GM15510 (cell line): ENCODE data around the gene BABAM1.

Source experiments
- POLR2A ChIP-seq: IDR thresholded peaks from 3 replicates; pipeline ENCODE4 v1.6.1; 2011; ENCODE audit warnings: borderline replicate concordance; ENCODE audit not compliant: insufficient read length; ENCODE audit errors: extremely low read depth

Gene BABAM1

GRCh38 chr19:17240062-17240752 is 27.0 kb upstream of the BABAM1 start:
- TF ChIP-seq POLR2A: no peak

GRCh38 chr19:17240826-17241399 is 26.3 kb upstream of the BABAM1 start:
- no peak for TF ChIP-seq POLR2A

GRCh38 chr19:17242431-17243208 is 24.6 kb upstream of the BABAM1 start:
- TF ChIP-seq POLR2A: no peak

GRCh38 chr19:17243211-17243829 is 23.9 kb upstream of the BABAM1 start:
- no peak for TF ChIP-seq POLR2A

- TF ChIP-seq POLR2A: no peak
Observed at GRCh38 chr19:17243830-17244617, 23.2 kb upstream of the BABAM1 start.

GRCh38 chr19:17244618-17245534 is 22.4 kb upstream of the BABAM1 start:
- TF ChIP-seq POLR2A: no peak

GRCh38 chr19:17245535-17245984 is 21.7 kb upstream of the BABAM1 start, which contains the start of gene NR2F6:
Gene NR2F6, minus strand, starts transcription at chr19:17245919. Its CDS starts 699 bp downstream, at chr19:17245220.
- TF ChIP-seq POLR2A: no peak

- no peak for TF ChIP-seq POLR2A
Observed at GRCh38 chr19:17246681-17247425, 20.4 kb upstream of the BABAM1 start.

GRCh38 chr19:17248011-17248776 is 19.0 kb upstream of the BABAM1 start:
- TF ChIP-seq POLR2A: no peak

- no peak for TF ChIP-seq POLR2A
Observed at GRCh38 chr19:17249887-17250548, 17.2 kb upstream of the BABAM1 start.

- TF ChIP-seq POLR2A: no peak
Observed at GRCh38 chr19:17254636-17255035, 12.6 kb upstream of the BABAM1 start.
